Hepatocyte (in vitro differentiated cells): ENCODE results near the gene FAM136A. TPM values are rescaled to one million over a fixed set of nuclear protein-coding genes. Genes with fewer than 3 reads are reported as not detected.

Source experiments
- DNase-seq: peaks from one replicate; pipeline ENCODE4 v3.0.0-alpha.2; 2016; ENCODE audit warnings: low spot score
- H2AFZ ChIP-seq: fragments of 200-600 bp; sonication (generic); 2 replicates; pipeline ENCODE4 v1.6.0; 2016; ENCODE audit warnings: antibody characterized with exemption, mild to moderate bottlenecking
- H3K27ac ChIP-seq: fragments of 200-600 bp; sonication (generic); 2 replicates; pipeline ENCODE4 v1.5.1; 2016; ENCODE audit warnings: mild to moderate bottlenecking
- H3K27me3 ChIP-seq: fragments of 200-600 bp; sonication (generic); 2 replicates; pipeline ENCODE4 v1.6.1; 2016
- H3K36me3 ChIP-seq: fragments of 200-600 bp; sonication (generic); replicated peaks from 2 replicates; pipeline ENCODE4 v1.5.1; 2016; ENCODE audit warnings: low read depth; ENCODE audit not compliant: insufficient read depth
- H3K4me1 ChIP-seq: fragments of 200-600 bp; sonication (generic); 2 replicates; pipeline ENCODE4 v1.5.1; 2016; ENCODE audit warnings: mild to moderate bottlenecking, moderate library complexity; ENCODE audit not compliant: insufficient read depth
- H3K4me2 ChIP-seq: fragments of 200-600 bp; sonication (generic); 2 replicates; pipeline ENCODE4 v1.6.0; 2016
- H3K4me3 ChIP-seq: fragments of 200-600 bp; sonication (generic); 2 replicates; pipeline ENCODE4 v1.5.1; 2016; ENCODE audit warnings: mild to moderate bottlenecking
- H3K79me2 ChIP-seq: fragments of 200-600 bp; sonication (generic); 2 replicates; pipeline ENCODE4 v1.6.0; 2017; ENCODE audit warnings: mild to moderate bottlenecking
- H3K9me2 ChIP-seq: fragments of 200-600 bp; sonication (generic); replicated peaks from 2 replicates; pipeline ENCODE4 v1.6.0; 2017; ENCODE audit warnings: mild to moderate bottlenecking; ENCODE audit not compliant: insufficient read depth
- H3K9me3 ChIP-seq: fragments of 200-600 bp; sonication (generic); 2 replicates; pipeline ENCODE4 v1.5.1; 2016; ENCODE audit warnings: low read depth, mild to moderate bottlenecking
- H4K20me1 ChIP-seq: fragments of 200-600 bp; sonication (generic); 2 replicates; pipeline ENCODE4 v1.6.0; 2016; ENCODE audit warnings: mild to moderate bottlenecking; ENCODE audit not compliant: insufficient read depth, poor library complexity, severe bottlenecking
- EZH2 ChIP-seq: fragments of 200-600 bp; sonication (generic); IDR thresholded peaks from 2 replicates; pipeline ENCODE4 v1.6.1; 2016; ENCODE audit warnings: antibody characterized with exemption, mild to moderate bottlenecking, borderline replicate concordance
- EZH2phosphoT487 ChIP-seq: fragments of 200-600 bp; sonication (generic); IDR thresholded peaks from one replicate; pipeline ENCODE4 v1.6.1; 2018; ENCODE audit warnings: antibody characterized with exemption, mild to moderate bottlenecking, low read depth, moderate library complexity; ENCODE audit not compliant: unreplicated experiment, severe bottlenecking
- WGBS: methylation state at CpG from one replicate; pipeline ENCODE4 v1.1.6; 2016; ENCODE audit warnings: low lambda C conversion rate; ENCODE audit errors: missing lambda C conversion rate; 5-methylcytosine and 5-hydroxymethylcytosine counted together
- polyA plus RNA-seq: library from polyadenylated mRNA; unstranded; fragments of >200 nt; fragmentation: Nextera tagmentation; extraction: Ambion mirVana; gene quantifications from 2 replicates; pipeline ENCODE4 v1.2.1, GENCODE V29; 2016
- total RNA-seq: library from RNA; depleted of rRNA; stranded (reverse); fragments of >200 nt; gene quantifications from 2 replicates; pipeline ENCODE4 v1.2.3, GENCODE V29; 2014
- TF ChIP-seq, protein P1 (sequence below): fragments of 200-600 bp; sonication (generic); IDR thresholded peaks from 2 replicates; pipeline ENCODE4 v1.5.1; 2016; ENCODE audit warnings: antibody characterized with exemption, mild to moderate bottlenecking; ENCODE audit not compliant: poor library complexity

The FAM136A gene
- total and polyA plus RNA-seq, 2 experiments from 2014 or later: 56.1 to 63.6 TPM

DNA sequence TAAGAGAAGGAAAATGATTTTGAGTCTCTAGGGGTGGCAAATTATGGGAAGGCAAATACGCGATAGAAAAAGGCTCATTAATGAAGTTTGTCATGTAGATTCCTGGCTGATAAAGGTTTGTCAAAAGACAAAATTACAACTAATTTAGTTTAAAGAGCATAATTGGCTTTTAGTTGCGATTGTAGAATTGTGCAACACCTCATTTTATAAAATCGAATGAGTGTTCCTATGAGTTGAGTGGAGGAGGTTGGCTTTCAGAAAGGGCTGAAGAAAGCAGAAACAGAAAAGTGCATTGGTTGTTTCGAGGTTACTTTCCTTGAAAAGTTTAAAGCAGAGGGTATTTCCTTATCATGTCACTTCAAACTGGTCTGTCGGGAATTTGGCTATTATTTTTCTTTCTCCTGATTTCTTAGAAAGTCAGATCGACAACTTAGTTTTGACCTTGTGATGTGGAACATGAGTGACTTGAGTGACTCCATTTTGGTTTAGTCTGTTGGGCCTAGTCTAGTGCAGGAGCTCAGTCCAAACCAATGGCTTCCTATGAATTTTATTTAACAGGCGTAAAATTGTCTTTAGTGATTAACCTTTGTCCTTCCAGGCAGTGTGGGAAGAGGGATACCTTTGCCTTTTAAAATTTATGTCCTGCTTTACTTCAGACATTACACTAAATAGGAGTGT, 46.1 kb downstream of the FAM136A start:
- TF ChIP-seq, protein P1, sequence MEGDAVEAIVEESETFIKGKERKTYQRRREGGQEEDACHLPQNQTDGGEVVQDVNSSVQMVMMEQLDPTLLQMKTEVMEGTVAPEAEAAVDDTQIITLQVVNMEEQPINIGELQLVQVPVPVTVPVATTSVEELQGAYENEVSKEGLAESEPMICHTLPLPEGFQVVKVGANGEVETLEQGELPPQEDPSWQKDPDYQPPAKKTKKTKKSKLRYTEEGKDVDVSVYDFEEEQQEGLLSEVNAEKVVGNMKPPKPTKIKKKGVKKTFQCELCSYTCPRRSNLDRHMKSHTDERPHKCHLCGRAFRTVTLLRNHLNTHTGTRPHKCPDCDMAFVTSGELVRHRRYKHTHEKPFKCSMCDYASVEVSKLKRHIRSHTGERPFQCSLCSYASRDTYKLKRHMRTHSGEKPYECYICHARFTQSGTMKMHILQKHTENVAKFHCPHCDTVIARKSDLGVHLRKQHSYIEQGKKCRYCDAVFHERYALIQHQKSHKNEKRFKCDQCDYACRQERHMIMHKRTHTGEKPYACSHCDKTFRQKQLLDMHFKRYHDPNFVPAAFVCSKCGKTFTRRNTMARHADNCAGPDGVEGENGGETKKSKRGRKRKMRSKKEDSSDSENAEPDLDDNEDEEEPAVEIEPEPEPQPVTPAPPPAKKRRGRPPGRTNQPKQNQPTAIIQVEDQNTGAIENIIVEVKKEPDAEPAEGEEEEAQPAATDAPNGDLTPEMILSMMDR: no peak
- TF ChIP-seq EZH2 (no peak), EZH2phosphoT487 (no peak)
- H3K4me1 ChIP-seq: peaks cover 16% of the 10 kb centered on the region
- H3K9me3 ChIP-seq: no peaks in the 10 kb centered on the region
- H3K9me2 ChIP-seq: no peaks in the 10 kb centered on the region
- H3K4me3 ChIP-seq: no peak overlapping the region
- peaks cover 23% of the 10 kb centered on the region for H3K79me2 ChIP-seq
- DNase-seq: no peak
- H4K20me1 ChIP-seq: no peaks in the 10 kb centered on the region
- H3K36me3 ChIP-seq: no peaks in the 10 kb centered on the region
- H3K27me3 ChIP-seq: no peaks in the 10 kb centered on the region
- H3K4me2 ChIP-seq: no peak overlapping the region
- 92% methylated on average over 8 of the region's 8 CpGs for WGBS
- H2AFZ ChIP-seq: no peak overlapping the region
- no peak overlapping the region for H3K27ac ChIP-seq

DNA sequence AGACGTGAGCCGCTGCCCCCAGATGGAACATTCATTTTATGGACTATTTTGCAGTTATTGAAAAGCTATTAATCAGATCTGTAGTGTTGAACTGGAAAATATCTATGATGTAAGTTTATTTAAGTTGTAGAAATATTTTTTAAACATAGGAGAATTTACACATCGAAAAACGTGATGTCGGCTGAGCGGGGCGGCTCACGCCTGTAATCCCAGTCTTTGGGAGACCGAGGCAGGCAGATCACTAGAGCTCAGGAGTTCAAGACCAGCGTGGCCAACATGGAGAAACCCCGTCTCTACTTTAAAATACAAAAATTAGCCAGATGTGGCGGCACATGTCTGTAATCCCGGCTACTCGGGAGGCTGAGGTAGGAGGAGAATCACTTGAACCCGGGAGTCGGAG, 51.4 kb downstream of the FAM136A start:
- no peak for TF ChIP-seq EZH2phosphoT487
- no peak for TF ChIP-seq EZH2
- TF ChIP-seq, protein P1: no peak
- DNase-seq: no peak
- H3K4me2 ChIP-seq: no peak overlapping the region

DNA sequence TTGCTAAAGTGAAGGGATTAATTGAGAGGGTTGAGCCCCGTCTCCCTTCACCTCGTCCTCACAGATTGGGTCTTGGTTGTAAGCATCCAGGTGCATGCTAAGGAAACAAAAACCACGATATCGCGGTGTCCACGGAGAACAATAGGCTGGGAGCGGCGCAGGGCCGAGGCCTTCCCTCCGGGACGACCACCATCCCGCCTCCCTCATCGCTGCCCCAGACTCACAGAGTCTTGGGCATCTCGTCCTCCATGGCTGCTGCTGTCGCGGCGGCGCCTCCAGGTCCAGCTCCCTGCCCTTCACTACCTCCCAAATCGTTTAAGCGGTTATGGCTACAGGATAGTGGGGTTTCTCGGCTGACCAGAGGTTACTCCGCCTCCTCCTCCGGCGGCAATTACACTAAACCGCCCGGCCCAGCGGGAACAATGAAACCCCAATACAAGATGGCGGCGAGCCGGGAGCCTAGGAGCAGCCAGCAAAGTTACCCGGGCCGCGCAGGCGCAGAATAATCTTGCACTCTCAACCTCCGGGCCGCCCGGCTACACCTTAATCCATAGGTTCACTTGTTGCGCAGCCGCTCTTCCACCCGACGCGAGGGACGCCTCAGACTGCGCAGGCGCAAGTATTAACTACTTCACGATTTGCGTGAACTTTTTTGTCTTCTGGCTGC, 53.6 kb downstream of the FAM136A start, which contains the start of gene TIA1:
TSS of gene TIA1 (minus strand) at position 448 of the 667 bp plus-strand sequence. CDS start at position 250, 198 bp downstream.
- TF ChIP-seq EZH2phosphoT487: no peak
- TF ChIP-seq, protein P1: no peak
- no peak for TF ChIP-seq EZH2
- Histone ChIP-seq H3K9me3 (no peaks in the 10 kb centered on the region), H3K4me1 (peaks cover 8% of the 10 kb centered on the region), H4K20me1 (peaks cover 40% of the 10 kb centered on the region), H3K9me2 (no peaks in the 10 kb centered on the region), H3K4me3 (peak within 1 kb of the TSS; percentile 93), H3K36me3 (no peaks in the 10 kb centered on the region), H3K4me2 (peak within 1 kb of the TSS; percentile 80), H2AFZ (peak within 1 kb of the TSS; percentile 45), H3K27me3 (no peaks in the 10 kb centered on the region), H3K27ac (peak within 1 kb of the TSS; percentile 97), H3K79me2 (peaks cover 48% of the 10 kb centered on the region)
- DNase-seq: peak; percentile 100
- WGBS: 2% methylated on average over 46 of the region's 47 CpGs

More for the DNA sequence above, 51.4 kb downstream of the FAM136A start:
- H3K4me1 ChIP-seq: peaks cover 8% of the 10 kb centered on the region
- peaks cover 19% of the 10 kb centered on the region for H4K20me1 ChIP-seq
- 91% methylated on average over 16 of the region's 16 CpGs for WGBS
- H2AFZ ChIP-seq: no peak overlapping the region
- no peak overlapping the region for H3K4me3 ChIP-seq
- H3K27me3 ChIP-seq: no peaks in the 10 kb centered on the region
- H3K9me2 ChIP-seq: no peaks in the 10 kb centered on the region
- H3K9me3 ChIP-seq: no peaks in the 10 kb centered on the region
- H3K79me2 ChIP-seq: peaks cover 27% of the 10 kb centered on the region
- H3K36me3 ChIP-seq: no peaks in the 10 kb centered on the region
- no peak overlapping the region for H3K27ac ChIP-seq
